IMR-90 (cell line): ENCODE data around the gene TUBGCP3. TPM values are rescaled to one million over a fixed set of nuclear protein-coding genes. Genes with fewer than 3 reads are reported as not detected.

Source experiments
- ATAC-seq: fragments of 200-7000 bp; cut with Tn5 transposase; 2 replicates; pipeline ENCODE4 v1.9.1; 2020; ENCODE audit warnings: low read depth, mild to moderate bottlenecking, moderate library complexity
- BruUV-seq: library from RNA; stranded (reverse); fragments of 400-500 nt; replicated peaks from 2 replicates; lab custom pipeline; 2021; lab: Mats Ljungman, UMichigan
- CTCF ChIA-PET: fragments of 300-600 bp; formaldehyde crosslinking; extraction: SDS; loops from one replicate; lab custom pipeline; 2021; ENCODE audit warnings: antibody characterized with exemption; lab: Yijun Ruan, JAX
- POLR2A ChIA-PET: fragments of 300-600 bp; sonication (Branson Sonifier 250); formaldehyde crosslinking; loops from one replicate; lab custom pipeline; 2022; ENCODE audit warnings: antibody characterized with exemption; ENCODE audit not compliant: unreplicated experiment; lab: Charles Lee
- DNase-seq: peaks from one replicate; pipeline ENCODE4 v3.0.0; 2013
- H2AFZ ChIP-seq: replicated peaks from 2 replicates; pipeline ENCODE3; 2013; ENCODE audit warnings: low read length, mild to moderate bottlenecking; ENCODE audit not compliant: poor library complexity
- H2AK5ac ChIP-seq: 2 replicates; pipeline ENCODE4 v1.6.1; 2013; ENCODE audit warnings: low read depth, low read length, inconsistent platforms
- H2AK9ac ChIP-seq: replicated peaks from 2 replicates; pipeline ENCODE3; 2013; ENCODE audit warnings: mild to moderate bottlenecking, low read depth, low read length, moderate library complexity; ENCODE audit not compliant: poor library complexity
- H2BK120ac ChIP-seq: 2 replicates; pipeline ENCODE4 v1.6.1; 2013; ENCODE audit warnings: low read depth, low read length, inconsistent platforms
- H2BK15ac ChIP-seq: 3 replicates; pipeline ENCODE4 v1.6.1; 2013; ENCODE audit warnings: low read depth, low read length, inconsistent platforms
- H2BK20ac ChIP-seq: 2 replicates; pipeline ENCODE4 v1.6.1; 2013; ENCODE audit warnings: low read depth, mild to moderate bottlenecking, inconsistent platforms, low read length, moderate library complexity
- H2BK5ac ChIP-seq: 2 replicates; pipeline ENCODE4 v1.6.1; 2013; ENCODE audit warnings: mild to moderate bottlenecking, low read depth, low read length, inconsistent platforms; ENCODE audit not compliant: poor library complexity, severe bottlenecking
- H3K14ac ChIP-seq: replicated peaks from 2 replicates; pipeline ENCODE4 v1.6.1; 2013; ENCODE audit warnings: low read depth, low read length, inconsistent platforms
- H3K18ac ChIP-seq: 2 replicates; pipeline ENCODE4 v1.6.1; 2013; ENCODE audit warnings: low read depth, low read length, control low read depth
- H3K23ac ChIP-seq: 2 replicates; pipeline ENCODE4 v1.6.1; 2013; ENCODE audit warnings: low read depth, low read length, inconsistent platforms
- H3K27ac ChIP-seq: 2 replicates; pipeline ENCODE4 v1.5.1; 2013; ENCODE audit warnings: mild to moderate bottlenecking, control low read depth, low read length; ENCODE audit not compliant: insufficient read depth
- H3K27me3 ChIP-seq: 2 replicates; pipeline ENCODE4 v1.6.1; 2013; ENCODE audit warnings: low read length; ENCODE audit not compliant: control insufficient read depth, insufficient read depth
- H3K36me3 ChIP-seq: 2 replicates; pipeline ENCODE4 v1.6.1; 2013; ENCODE audit warnings: low read length, mixed read lengths; ENCODE audit not compliant: control insufficient read depth, insufficient read depth
- H3K4ac ChIP-seq: 2 replicates; pipeline ENCODE4 v1.6.1; 2013; ENCODE audit warnings: low read depth, low read length, inconsistent platforms
- H3K4me1 ChIP-seq: 2 replicates; pipeline ENCODE4 v1.6.1; 2013; ENCODE audit warnings: low read length, mixed read lengths; ENCODE audit not compliant: control insufficient read depth, insufficient read depth
- H3K4me2 ChIP-seq: 2 replicates; pipeline ENCODE4 v1.6.1; 2013; ENCODE audit warnings: low read depth, mild to moderate bottlenecking, control low read depth, low read length, moderate library complexity
- H3K4me3 ChIP-seq: 2 replicates; pipeline ENCODE4 v1.5.1; 2013; ENCODE audit warnings: low read depth, mild to moderate bottlenecking, control low read depth, low read length, moderate library complexity; ENCODE audit not compliant: insufficient read depth
- H3K56ac ChIP-seq: 2 replicates; pipeline ENCODE4 v1.6.1; 2013; ENCODE audit warnings: low read length, inconsistent platforms; ENCODE audit not compliant: insufficient read depth; ENCODE audit errors: extremely low read depth
- H3K79me1 ChIP-seq, 2 experiments: 2 replicates each; pipeline ENCODE4 v1.6.1; 2013; ENCODE audit warnings: low read length in 2 of 2, inconsistent platforms in 1 of 2, low read depth in 1 of 2
- H3K9ac ChIP-seq: 2 replicates; pipeline ENCODE4 v1.6.1; 2013; ENCODE audit warnings: low read depth, low read length, control low read depth
- H3K9me1 ChIP-seq: 2 replicates; pipeline ENCODE4 v1.6.1; 2013; ENCODE audit warnings: low read length, inconsistent platforms; ENCODE audit not compliant: insufficient read depth
- H3K9me3 ChIP-seq: 2 replicates; pipeline ENCODE4 v1.6.1; 2013; ENCODE audit warnings: low read length; ENCODE audit not compliant: control insufficient read depth, insufficient read depth
- H4K20me1 ChIP-seq: 2 replicates; pipeline ENCODE4 v1.6.1; 2013; ENCODE audit warnings: low read length, inconsistent platforms; ENCODE audit not compliant: insufficient read depth
- H4K5ac ChIP-seq: 2 replicates; pipeline ENCODE4 v1.6.1; 2013; ENCODE audit warnings: mild to moderate bottlenecking, low read depth, low read length, control low read depth
- H4K8ac ChIP-seq, 2 experiments: 2 replicates each; pipeline ENCODE4 v1.6.1; 2013; ENCODE audit warnings: low read depth in 2 of 2, low read length in 2 of 2, control low read depth in 1 of 2, inconsistent platforms in 1 of 2
- H4K91ac ChIP-seq: 2 replicates; pipeline ENCODE4 v1.6.1; 2013; ENCODE audit warnings: low read depth, low read length, inconsistent platforms; ENCODE audit not compliant: insufficient read depth
- BHLHE40 ChIP-seq: fragments of 150-350 bp; IDR thresholded peaks from 2 replicates; pipeline ENCODE4 v1.6.1; 2016; ENCODE audit warnings: mild to moderate bottlenecking, low read depth, low read length
- FOS ChIP-seq: fragments of 150-350 bp; IDR thresholded peaks from 2 replicates; pipeline ENCODE4 v1.6.1; 2016; ENCODE audit warnings: low read depth, low read length
- MAZ ChIP-seq: IDR thresholded peaks from 2 replicates; pipeline ENCODE4 v1.6.1; 2012; ENCODE audit warnings: low read depth, mild to moderate bottlenecking, low read length, improper control_type of control experiment, moderate library complexity, borderline replicate concordance
- MXI1 ChIP-seq: IDR thresholded peaks from 2 replicates; pipeline ENCODE4 v1.6.1; 2012; ENCODE audit warnings: low read depth, mild to moderate bottlenecking, low read length, moderate library complexity, borderline replicate concordance
- RFX5 ChIP-seq: IDR thresholded peaks from 2 replicates; pipeline ENCODE4 v1.8.0; 2012; ENCODE audit warnings: low read depth, mild to moderate bottlenecking, low read length, moderate library complexity
- SMC3 ChIP-seq: fragments of 150-350 bp; IDR thresholded peaks from 2 replicates; pipeline ENCODE4 v1.6.1; 2016; ENCODE audit warnings: low read depth, mild to moderate bottlenecking, antibody characterized with exemption, low read length, moderate library complexity
- USF2 ChIP-seq: fragments of 150-350 bp; IDR thresholded peaks from 2 replicates; pipeline ENCODE4 v1.6.1; 2017; ENCODE audit warnings: mild to moderate bottlenecking, antibody characterized with exemption, low read length, low read depth
- WGBS, 2 experiments: methylation state at CpG; one replicate each; pipeline versions ENCODE4 v1.1.5 to v1.1.7; 2013; ENCODE audit warnings: missing lambda C conversion rate in 2 of 2; ENCODE audit not compliant: insufficient read length in 1 of 2; ENCODE audit errors: extremely low coverage in 2 of 2; 5-methylcytosine and 5-hydroxymethylcytosine counted together
- dilution Hi-C: fragments of 300-500 bp; cut with HindIII; formaldehyde crosslinking; loops from one replicate; pipeline ENCODE4 v1.14.3; 2018; ENCODE audit warnings: low sequenced_read_pairs; ENCODE audit not compliant: unreplicated experiment
- in situ Hi-C: fragments of 300-500 bp; cut with MboI; formaldehyde crosslinking; loops from 3 replicates; pipeline ENCODE4 v1.14.3; 2019; ENCODE audit warnings: low sequenced_read_pairs, inconsistent platforms, mixed read lengths
- intact Hi-C: fragments of 100-400 bp; cut with micrococcal nuclease; formaldehyde crosslinking; loops from 2 replicates; pipeline ENCODE4 v1.10.0; 2022
- polyA plus RNA-seq, 3 experiments: library from polyadenylated mRNA; depleted of rRNA; stranded (reverse); fragments of >200 nt; gene quantifications; 2 replicates each; pipeline ENCODE4 v1.2.3, GENCODE V29; 2012; ENCODE audit warnings: low replicate concordance in 1 of 3
- total RNA-seq: library from RNA; depleted of rRNA; stranded (reverse); fragments of >200 nt; gene quantifications from 2 replicates; pipeline ENCODE4 v1.2.3, GENCODE V29; 2012

TUBGCP3 gene
- total and polyA plus RNA-seq, 2 of the 4 experiments (the other 2 are of a cell fraction): 16.0 to 17.8 TPM

- Histone ChIP-seq H3K4me1 (no peaks in the 10 kb centered on the region), H4K8ac (no peak overlapping the region), H3K9ac (no peak overlapping the region), H2AK5ac (no peak overlapping the region), H3K9me3 (no peaks in the 10 kb centered on the region), H3K27ac (no peak overlapping the region), H2BK120ac (no peak overlapping the region), H4K5ac (no peak overlapping the region), H3K79me1 (no peaks in the 10 kb centered on the region), H4K20me1 (no peaks in the 10 kb centered on the region), H3K56ac (no peak overlapping the region), H3K4me3 (no peak overlapping the region), H2AK9ac (no peak overlapping the region), H2BK5ac (no peak overlapping the region), H3K36me3 (no peaks in the 10 kb centered on the region), H2BK15ac (no peak overlapping the region), H3K18ac (no peak overlapping the region), H3K4ac (no peak overlapping the region), H2BK20ac (no peak overlapping the region), H3K9me1 (no peaks in the 10 kb centered on the region), H3K14ac (no peak overlapping the region), H4K91ac (no peak overlapping the region), H3K23ac (no peak overlapping the region), H2AFZ (no peak overlapping the region), H3K4me2 (no peak overlapping the region), H3K27me3 (peaks cover 2% of the 10 kb centered on the region; the same call in 1 of the 2 replicates)
- ChIA-PET CTCF (no interaction called here), POLR2A (no interaction called here)
- dilution Hi-C loops: no loop called here
- 30% methylated on average over 2 of the region's 9 CpGs; no CpG with 5 or more reads in 1 of the 2 experiments for WGBS, 2 experiments
- ATAC-seq (no peak), DNase-seq (no peak)
- in situ Hi-C loops: no loop called here
- no TSS peak for BruUV-seq
- TF ChIP-seq BHLHE40: no peak
- TF ChIP-seq SMC3: no peak
- no peak for TF ChIP-seq MXI1
- TF ChIP-seq FOS: no peak
- TF ChIP-seq MAZ: no peak
- no peak for TF ChIP-seq USF2
- no peak for TF ChIP-seq RFX5
- intact Hi-C loops: no loop called here
Observed at GRCh38 chr13:112450904-112451240, 137.1 kb downstream of the TUBGCP3 start.
